NCI-H82 (cell line): ENCODE measurements around the gene RNF125.
"Not testable (repeated sequence)": the region's sequence is repeated elsewhere in the genome, so short reads cannot be mapped to it uniquely, and the experiment has no call there.

ENCODE experiments used
- DNase-seq: peaks from one replicate; lab custom pipeline; 2025; lab: John Stamatoyannopoulos, UW

The RNF125 gene

GRCh38 chr18:32025744-32026143, 7.1 kb downstream of the RNF125 start:
- DNase-seq = no peak

- DNase-seq = no peak
These were observed 8.0 kb downstream of the RNF125 start for GRCh38 chr18:32026491-32027086.

GRCh38 chr18:32029558-32029957, 10.9 kb downstream of the RNF125 start:
- DNase-seq = no peak

- no peak for DNase-seq
These were observed 14.0 kb downstream of the RNF125 start for GRCh38 chr18:32032609-32033008.

- no peak for DNase-seq
These were observed 18.0 kb downstream of the RNF125 start for GRCh38 chr18:32036506-32037180.

GRCh38 chr18:32037616-32038015, 19.0 kb downstream of the RNF125 start:
- no peak for DNase-seq

- no peak for DNase-seq
These were observed 22.3 kb downstream of the RNF125 start for GRCh38 chr18:32040936-32041335.

- no peak for DNase-seq
These were observed 23.7 kb downstream of the RNF125 start for GRCh38 chr18:32042337-32042736.

- no peak for DNase-seq
These were observed 30.0 kb downstream of the RNF125 start for GRCh38 chr18:32048507-32049091.

GRCh38 chr18:32049393-32050171, 31.0 kb downstream of the RNF125 start:
- no peak for DNase-seq

GRCh38 chr18:32056613-32057358, 38.2 kb downstream of the RNF125 start:
- DNase-seq = no peak

- no peak for DNase-seq
These were observed 39.1 kb downstream of the RNF125 start for GRCh38 chr18:32057624-32058165.

- peak; percentile 18 for DNase-seq
These were observed 41.4 kb downstream of the RNF125 start for GRCh38 chr18:32060026-32060425.

- no peak for DNase-seq
These were observed 48.9 kb downstream of the RNF125 start for GRCh38 chr18:32067375-32068167.

GRCh38 chr18:32072321-32072720, 53.7 kb downstream of the RNF125 start:
- no peak for DNase-seq

GRCh38 chr18:32074206-32074605, 55.6 kb downstream of the RNF125 start:
- no peak for DNase-seq

- DNase-seq = no peak
These were observed 60.2 kb downstream of the RNF125 start for GRCh38 chr18:32078845-32079244.

- DNase-seq = no peak
These were observed 63.3 kb downstream of the RNF125 start for GRCh38 chr18:32081881-32082280.

GRCh38 chr18:32083781-32084180, 65.2 kb downstream of the RNF125 start:
- DNase-seq = no peak

GRCh38 chr18:32086881-32087280, 68.3 kb downstream of the RNF125 start:
- no peak for DNase-seq

GRCh38 chr18:32090831-32091230, 72.2 kb downstream of the RNF125 start:
- DNase-seq = not testable (repeated sequence)
